ENCODE data around the gene ST8SIA6.

ST8SIA6 gene

GRCh38 chr10:17366705-17367104, 87.7 kb downstream of the ST8SIA6 start:
- no peak for TF ChIP-seq CTCF (conservative IDR thresholded peaks at IDR 0.05)

DNA sequence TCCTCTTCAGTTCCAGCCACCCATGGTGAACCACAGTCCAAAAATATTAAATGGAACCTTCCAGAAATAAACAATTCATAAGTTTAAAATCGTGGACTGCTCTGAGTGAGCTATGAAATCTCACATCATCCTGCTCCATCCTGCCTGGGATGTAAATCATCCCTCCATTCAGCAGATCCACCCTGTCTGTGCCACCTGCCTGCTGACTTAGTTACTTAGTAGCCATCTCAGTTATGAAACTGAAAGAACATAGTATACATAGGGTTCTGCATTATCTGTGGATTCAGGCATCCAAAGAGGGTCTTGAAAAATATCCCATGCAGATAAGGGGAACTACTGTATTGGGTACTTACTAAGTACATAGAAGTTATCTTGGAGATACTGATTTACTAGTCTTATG, 89.0 kb downstream of the ST8SIA6 start:
- no peak overlapping the region for H3K27ac ChIP-seq
- TF ChIP-seq CTCF (conservative IDR thresholded peaks at IDR 0.05): no peak

More at GRCh38 chr10:17366705-17367104, 87.7 kb downstream of the ST8SIA6 start:
- H3K27ac ChIP-seq: no peak overlapping the region

DNA sequence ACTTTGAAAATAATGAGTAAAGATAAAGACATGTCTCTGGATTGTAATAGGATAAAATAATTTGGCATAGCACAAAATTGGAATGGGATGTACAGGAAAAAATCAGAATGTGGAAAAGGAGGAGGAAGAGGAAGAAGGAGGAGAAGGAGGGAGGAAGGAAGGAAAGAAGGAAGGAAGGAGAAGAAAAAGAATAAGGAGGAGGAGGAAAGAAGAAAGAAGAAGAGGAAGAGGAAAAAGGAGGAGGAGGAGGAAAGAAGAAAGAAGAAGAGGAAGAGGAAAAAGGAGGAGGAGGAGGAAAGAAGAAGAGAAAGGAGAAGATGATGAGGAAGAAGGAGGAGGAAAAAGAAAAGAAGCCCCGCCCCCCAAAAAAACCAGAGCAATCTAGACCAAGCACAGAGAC, 95.9 kb downstream of the ST8SIA6 start:
- TF ChIP-seq CTCF (conservative IDR thresholded peaks at IDR 0.05): no peak
- peak overlapping the region; percentile 79 for H3K27ac ChIP-seq

DNA sequence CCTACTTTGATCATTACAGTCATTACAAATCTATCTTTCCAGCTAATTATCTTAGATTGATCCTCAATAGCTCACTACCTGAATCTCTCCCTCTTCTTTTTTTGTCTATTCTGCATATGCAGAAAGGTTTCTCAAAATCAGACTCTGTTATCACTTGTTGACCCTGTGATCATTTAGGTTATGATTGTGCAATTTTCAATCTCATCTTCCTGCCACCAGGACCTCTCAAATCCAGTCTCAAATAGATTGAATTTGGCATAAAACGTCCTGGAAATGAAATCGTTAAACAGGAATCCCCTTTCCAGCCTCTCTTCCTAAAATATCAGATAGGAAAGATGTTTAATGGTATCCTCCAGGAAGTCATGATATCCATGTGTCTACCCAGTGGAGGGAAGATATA, 96.6 kb downstream of the ST8SIA6 start:
- TF ChIP-seq CTCF (conservative IDR thresholded peaks at IDR 0.05): no peak
- peak overlapping the region; percentile 79 for H3K27ac ChIP-seq

DNA sequence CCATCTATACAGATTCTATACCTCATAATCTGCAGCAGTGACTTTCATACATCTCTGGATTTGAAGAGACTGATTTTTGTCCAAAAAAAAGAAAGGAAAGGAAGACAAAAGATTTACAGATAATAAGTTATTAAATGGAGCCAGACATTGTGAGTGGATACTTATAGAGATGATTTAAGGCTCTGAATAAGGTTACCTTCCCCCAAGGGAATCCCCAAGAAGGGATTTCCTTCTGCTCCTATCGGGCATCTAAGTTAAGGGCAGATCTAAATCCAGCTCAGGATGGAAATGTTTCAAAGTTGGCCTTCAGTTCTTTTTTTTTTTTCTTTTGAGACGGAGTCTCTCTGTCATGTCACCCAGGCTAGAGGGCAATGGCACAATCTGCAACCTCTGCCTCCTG, 97.6 kb downstream of the ST8SIA6 start:
- TF ChIP-seq CTCF (conservative IDR thresholded peaks at IDR 0.05): no peak

GRCh38 chr10:17354781-17355180, 99.6 kb downstream of the ST8SIA6 start:
- no peak for TF ChIP-seq CTCF (conservative IDR thresholded peaks at IDR 0.05)
- no peak overlapping the region for H3K27ac ChIP-seq

More for the DNA sequence above, 97.6 kb downstream of the ST8SIA6 start:
- peak overlapping the region; percentile 79 for H3K27ac ChIP-seq

DNA sequence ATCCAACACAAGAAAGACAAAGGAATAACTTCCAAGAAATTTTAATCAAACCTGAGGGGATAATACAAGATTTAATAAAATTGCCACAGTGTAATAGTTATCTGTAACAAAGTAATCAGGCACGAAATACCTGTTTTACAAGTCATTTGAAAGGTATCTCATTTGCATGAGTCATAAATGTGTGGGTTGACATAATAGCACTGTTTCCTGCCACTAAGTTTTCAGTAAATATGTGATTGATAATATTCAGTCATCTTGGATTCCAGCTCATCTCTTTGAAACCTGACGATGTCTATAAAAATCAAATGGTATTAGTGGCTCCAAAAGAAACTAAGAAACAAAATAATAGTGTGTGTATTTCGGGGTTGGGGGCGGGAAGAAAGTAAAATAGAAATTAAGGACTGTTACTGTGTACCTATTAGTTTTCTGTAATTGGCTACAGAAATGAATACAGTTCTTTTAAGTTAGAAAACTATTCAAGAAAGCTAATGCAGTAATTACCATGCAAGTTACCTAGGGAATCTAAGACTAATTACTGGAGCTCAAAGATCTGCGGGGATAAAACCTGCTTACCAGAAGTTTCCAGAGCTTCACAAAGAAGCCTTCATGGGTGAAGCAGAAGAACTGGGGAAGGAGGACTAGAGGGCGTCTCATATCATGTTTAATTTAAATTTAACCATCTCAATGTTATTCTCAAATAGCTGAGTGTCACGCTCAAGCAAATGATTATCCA, 100.7 kb downstream of the ST8SIA6 start:
- no peak overlapping the region for H3K27ac ChIP-seq
- TF ChIP-seq CTCF (conservative IDR thresholded peaks at IDR 0.05): no peak
